Gastroesophageal sphincter (tissue), 4 donors: ENCODE results near the gene MGST2. TPM values are rescaled to one million over a fixed set of nuclear protein-coding genes. Genes with fewer than 3 reads are reported as not detected.

ENCODE experiments used
- ATAC-seq: fragments of 150-250 bp; one replicate; pipeline ENCODE4 v1.9.1; 2016; ENCODE audit warnings: mild to moderate bottlenecking, moderate library complexity
- H3K27ac ChIP-seq, 4 donors: fragments of 200-600 bp; sonication (generic) in 3 of 4; 1 replicate in 3 of 4; 2 replicates in 1 of 4; pipeline ENCODE4 v1.5.1; 2016 to 2019
- H3K27me3 ChIP-seq: fragments of 200-600 bp; sonication (generic); one replicate; pipeline ENCODE4 v1.5.1; 2019
- H3K36me3 ChIP-seq, 2 donors: fragments of 200-600 bp; sonication (generic); one replicate each; pipeline ENCODE4 v1.5.1; 2019; ENCODE audit warnings: control low read depth in 1 of 2
- H3K4me1 ChIP-seq, 3 donors: fragments of 200-600 bp; sonication (generic); 1 replicate in 2 of 3; 2 replicates in 1 of 3; pipeline ENCODE4 v1.5.1; 2016 to 2019; ENCODE audit warnings: control low read depth in 2 of 3
- H3K4me3 ChIP-seq, 2 donors: fragments of 200-600 bp; sonication (generic); one replicate each; pipeline ENCODE4 v1.5.1; 2019; ENCODE audit warnings: mild to moderate bottlenecking in 1 of 2, moderate library complexity in 1 of 2
- H3K9me3 ChIP-seq, 3 donors: fragments of 200-600 bp; sonication (generic); one replicate each; pipeline ENCODE4 v1.5.1; 2017 to 2019; ENCODE audit warnings: control low read depth in 2 of 3
- CTCF ChIP-seq, 4 experiments: fragments of 200-600 bp in 2 of 4; fragments of 450-650 bp in 2 of 4; sonication (generic) in 1 of 4; IDR thresholded peaks; one replicate each; pipeline ENCODE4 v1.5.1; 2017 to 2019; ENCODE audit warnings: antibody characterized with exemption in 4 of 4, mild to moderate bottlenecking in 2 of 4, moderate library complexity in 2 of 4
- EP300 ChIP-seq: sonication (generic); formaldehyde crosslinking; IDR thresholded peaks from one replicate; pipeline ENCODE4 v1.6.1; 2017; ENCODE audit warnings: antibody characterized with exemption, mild to moderate bottlenecking
- POLR2A ChIP-seq, 2 donors: fragments of 450-650 bp; IDR thresholded peaks; one replicate each; pipeline ENCODE4 v1.6.1; 2017; ENCODE audit warnings: antibody characterized with exemption in 2 of 2, mild to moderate bottlenecking in 2 of 2, moderate library complexity in 1 of 2
- POLR2AphosphoS5 ChIP-seq: sonication (generic); formaldehyde crosslinking; IDR thresholded peaks from one replicate; pipeline ENCODE4 v1.6.1; 2017; ENCODE audit warnings: antibody characterized with exemption
- WGBS, 2 donors: methylation state at CpG; one replicate each; pipeline ENCODE4 v1.1.5; 2018; ENCODE audit warnings: low coverage in 1 of 2; 5-methylcytosine and 5-hydroxymethylcytosine counted together
- total RNA-seq, 4 donors: library from RNA; depleted of rRNA; stranded (reverse); fragments of >200 nt; gene quantifications; one replicate each; pipeline ENCODE4 v1.1.0, GENCODE V29; 2016

MGST2 gene
- total RNA-seq, 4 donors from 2014 or later: 26.5 to 53.9 (median 38.5) TPM

- Histone ChIP-seq H3K4me1 (peaks cover 0 to 37% (median 6%) of the 10 kb centered on the region in 3 donors), H3K27me3 (no peaks in the 10 kb centered on the region), H3K27ac (no peak overlapping the region), H3K9me3 (no peaks in the 10 kb centered on the region), H3K4me3 (no peak overlapping the region), H3K36me3 (no peaks in the 10 kb centered on the region)
- ATAC-seq: no peak
- no peak for TF ChIP-seq POLR2A (IDR thresholded peaks at IDR 0.05)
- no peak for TF ChIP-seq CTCF (IDR thresholded peaks at IDR 0.05)
- TF ChIP-seq EP300: no peak
- TF ChIP-seq POLR2AphosphoS5: no peak
- 88 to 100% methylated on average over 1 of the region's 1 CpG for WGBS, 2 donors
Observed at GRCh38 chr4:139663561-139664138, 2.0 kb upstream of the MGST2 start.

- 80 to 100% methylated on average over 1 to 2 of the region's 2 CpGs for WGBS, 2 donors
- H3K27ac ChIP-seq: peak overlapping the region in 2 of 4 donors; percentile 86 to 93
- H3K27me3 ChIP-seq: no peaks in the 10 kb centered on the region
- H3K9me3 ChIP-seq: no peaks in the 10 kb centered on the region
- H3K4me3 ChIP-seq: no peak overlapping the region
- H3K36me3 ChIP-seq: no peaks in the 10 kb centered on the region
- H3K4me1 ChIP-seq: peaks cover 0 to 45% (median 6%) of the 10 kb centered on the region in 3 donors
- TF ChIP-seq POLR2A (IDR thresholded peaks at IDR 0.05) (no peak), CTCF (IDR thresholded peaks at IDR 0.05) (no peak), POLR2AphosphoS5 (no peak), EP300 (no peak)
- ATAC-seq: no peak
Observed at GRCh38 chr4:139664442-139664841, 1.2 kb upstream of the MGST2 start.

GRCh38 chr4:139665079-139665689, 435 bp upstream of the MGST2 start:
- Histone ChIP-seq H3K4me3 (peak overlapping the region; percentile 55 to 59), H3K27ac (peak overlapping the region; percentile 71 to 93 (median 88)), H3K27me3 (no peaks in the 10 kb centered on the region), H3K9me3 (no peaks in the 10 kb centered on the region), H3K36me3 (no peaks in the 10 kb centered on the region), H3K4me1 (peaks cover 0 to 52% (median 6%) of the 10 kb centered on the region in 3 donors)
- TF ChIP-seq CTCF (IDR thresholded peaks at IDR 0.05) (no peak), POLR2AphosphoS5 (no peak), POLR2A (IDR thresholded peaks at IDR 0.05) (no peak), EP300 (no peak)
- ATAC-seq: no peak
- WGBS, 2 donors: 37 to 44% methylated on average over 3 to 4 of the region's 10 CpGs

DNA sequence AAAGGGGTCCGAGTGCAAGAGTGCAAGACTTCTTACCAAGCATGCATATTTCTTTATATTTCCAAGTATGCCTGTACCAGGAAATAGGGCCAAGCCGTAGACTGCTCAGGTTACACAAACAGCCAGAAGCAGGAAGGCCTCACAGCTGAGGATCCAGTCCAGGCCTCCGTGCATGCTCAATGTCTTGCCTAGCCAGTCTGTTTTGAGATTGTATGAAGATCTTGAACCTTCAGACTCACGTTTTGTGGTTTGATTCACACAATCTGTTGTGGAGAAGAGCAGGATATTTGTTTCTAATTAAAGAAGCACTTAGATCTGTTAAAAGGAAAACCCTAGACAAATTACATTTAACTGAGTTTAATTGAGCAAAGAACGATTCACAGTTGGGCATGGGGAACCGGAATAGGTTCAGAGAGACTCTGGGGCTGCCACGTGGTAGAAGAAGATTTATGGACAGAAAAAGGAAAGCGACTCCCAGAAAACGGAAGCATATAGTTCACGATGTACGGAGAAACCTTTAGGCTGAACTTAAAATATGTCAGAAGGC, 1.2 kb downstream of the MGST2 start:
- TF ChIP-seq POLR2A (IDR thresholded peaks at IDR 0.05) (no peak), CTCF (IDR thresholded peaks at IDR 0.05) (no peak), POLR2AphosphoS5 (no peak), EP300 (no peak)
- peak; percentile 60 for ATAC-seq
- peaks cover 0 to 56% (median 6%) of the 10 kb centered on the region in 3 donors for H3K4me1 ChIP-seq
- peak overlapping the region; percentile 55 to 59 for H3K4me3 ChIP-seq
- 15 to 26% methylated on average over 5 to 11 of the region's 11 CpGs for WGBS, 2 donors
- H3K27ac ChIP-seq: peak overlapping the region; percentile 71 to 93 (median 88)
- peaks cover 0 to 4% of the 10 kb centered on the region in 2 donors for H3K36me3 ChIP-seq
- no peaks in the 10 kb centered on the region for H3K9me3 ChIP-seq
- no peaks in the 10 kb centered on the region for H3K27me3 ChIP-seq
